HepG2 (cell line): ENCODE data around the gene RPL23. TPM values are rescaled to one million over a fixed set of nuclear protein-coding genes. Genes with fewer than 3 reads are reported as not detected.

Experiments
- ISL2 ChIP-seq: sonication (generic); formaldehyde crosslinking; IDR thresholded peaks from 2 replicates; pipeline ENCODE4 v1.5.0; 2020; ENCODE audit warnings: missing genetic modification reagents
- MTF1 ChIP-seq: sonication (generic); formaldehyde crosslinking; IDR thresholded peaks from 2 replicates; pipeline ENCODE4 v1.5.0; 2020; ENCODE audit warnings: missing genetic modification reagents
- MYNN ChIP-seq: sonication (generic); formaldehyde crosslinking; IDR thresholded peaks from 2 replicates; pipeline ENCODE4 v1.4.0; 2020; ENCODE audit warnings: mild to moderate bottlenecking, low read depth, missing genetic modification reagents
- RORA ChIP-seq: sonication (generic); formaldehyde crosslinking; IDR thresholded peaks from 2 replicates; pipeline ENCODE4 v1.5.0; 2020; ENCODE audit warnings: mild to moderate bottlenecking, missing genetic modification reagents, moderate library complexity
- SALL1 ChIP-seq: sonication (generic); formaldehyde crosslinking; IDR thresholded peaks from 2 replicates; pipeline ENCODE4 v1.8.0; 2022; ENCODE audit warnings: mild to moderate bottlenecking, missing genetic modification reagents
- ZNF331 ChIP-seq: sonication (generic); formaldehyde crosslinking; IDR thresholded peaks from 2 replicates; pipeline ENCODE4 v1.4.0; 2020; ENCODE audit warnings: missing genetic modification reagents
- ZNF350 ChIP-seq: sonication (generic); formaldehyde crosslinking; IDR thresholded peaks from 2 replicates; pipeline ENCODE4 v1.4.0; 2020; ENCODE audit warnings: mild to moderate bottlenecking, low read depth, missing genetic modification reagents, borderline replicate concordance
- ZNF569 ChIP-seq: sonication (generic); formaldehyde crosslinking; IDR thresholded peaks from 2 replicates; pipeline ENCODE4 v1.5.0; 2020; ENCODE audit warnings: mild to moderate bottlenecking, missing genetic modification reagents, moderate library complexity, borderline replicate concordance
- polyA plus RNA-seq, 8 experiments: library from polyadenylated mRNA; depleted of rRNA in 3 of 8; stranded (reverse) in 7 of 8; unstranded in 1 of 8; fragments of >200 nt; fragmentation: Illumina TruSeq in 4 of 8; extraction: Trizol in 4 of 8; gene quantifications; 2 replicates each; pipeline versions ENCODE4 v1.2.1 to v1.2.3, GENCODE V29; 2011 to 2016; ENCODE audit warnings: low read depth in 4 of 8, missing spikeins in 1 of 8, mixed read lengths in 1 of 8; ENCODE audit not compliant: insufficient read depth in 1 of 8
- total RNA-seq, 5 experiments: library from RNA; depleted of rRNA; stranded (reverse); fragments of >200 nt; fragmentation: Illumina TruSeq; extraction: Trizol; gene quantifications; 2 replicates each; pipeline ENCODE4 v1.2.3, GENCODE V29; 2016; ENCODE audit warnings: low read depth in 1 of 5
- TF ChIP-seq, protein P1 (sequence below): sonication (generic); formaldehyde crosslinking; IDR thresholded peaks from 2 replicates; pipeline ENCODE4 v1.4.0; 2020; ENCODE audit warnings: missing genetic modification reagents, borderline replicate concordance
- TF ChIP-seq, protein P2 (sequence below): sonication (generic); formaldehyde crosslinking; IDR thresholded peaks from 2 replicates; pipeline ENCODE4 v1.4.0; 2020; ENCODE audit warnings: missing genetic modification reagents
- TF ChIP-seq, protein P3 (sequence below): sonication (generic); formaldehyde crosslinking; IDR thresholded peaks from 2 replicates; pipeline ENCODE4 v1.4.0; 2020; ENCODE audit warnings: low read depth, mild to moderate bottlenecking, missing genetic modification reagents
- TF ChIP-seq, protein P4 (sequence below): sonication (generic); formaldehyde crosslinking; IDR thresholded peaks from 2 replicates; pipeline ENCODE4 v1.5.0; 2020; ENCODE audit warnings: missing genetic modification reagents, mild to moderate bottlenecking, borderline replicate concordance

The RPL23 gene
- total and polyA plus RNA-seq, 2 of the 13 experiments (the other 11 are each of a cell fraction or from before 2014, with no cell fraction given) = 2,790 to 4,860 TPM

DNA sequence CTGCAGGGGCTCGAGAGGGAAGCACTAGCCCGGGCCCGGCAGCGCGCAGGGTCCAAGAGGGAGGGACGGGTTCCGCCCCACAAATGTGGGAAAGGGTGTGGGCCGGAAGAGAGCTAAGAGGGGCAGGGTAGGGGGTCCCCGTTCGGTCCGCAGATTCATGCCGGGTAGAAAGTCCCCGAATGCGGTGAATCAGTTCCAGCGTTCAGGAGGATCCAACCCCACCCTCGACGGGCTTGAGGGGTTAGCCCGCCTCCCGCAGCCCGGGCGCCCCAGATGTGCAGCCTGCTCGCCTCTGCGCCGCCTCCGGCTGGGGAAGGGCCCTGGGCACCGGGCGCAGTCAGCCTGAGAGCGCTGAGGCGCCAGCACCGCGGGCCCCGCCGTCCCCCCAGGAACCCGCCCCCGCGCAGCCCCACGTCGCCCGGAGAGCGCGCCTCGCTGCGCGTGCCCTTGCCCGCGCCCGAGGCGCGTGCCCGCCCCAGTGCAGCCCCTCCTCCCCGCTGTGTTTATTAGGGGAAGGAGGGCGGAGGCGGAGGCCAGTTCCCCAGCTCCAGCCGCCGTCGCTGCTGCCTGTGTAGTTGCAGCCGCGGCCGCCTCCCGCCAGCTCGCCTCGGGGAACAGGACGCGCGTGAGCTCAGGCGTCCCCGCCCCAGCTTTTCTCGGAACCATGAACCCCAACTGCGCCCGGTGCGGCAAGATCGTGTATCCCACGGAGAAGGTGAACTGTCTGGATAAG, 16.2 kb upstream of the RPL23 start, which contains the start of gene LASP1 (continued):
- TF ChIP-seq, protein P1, sequence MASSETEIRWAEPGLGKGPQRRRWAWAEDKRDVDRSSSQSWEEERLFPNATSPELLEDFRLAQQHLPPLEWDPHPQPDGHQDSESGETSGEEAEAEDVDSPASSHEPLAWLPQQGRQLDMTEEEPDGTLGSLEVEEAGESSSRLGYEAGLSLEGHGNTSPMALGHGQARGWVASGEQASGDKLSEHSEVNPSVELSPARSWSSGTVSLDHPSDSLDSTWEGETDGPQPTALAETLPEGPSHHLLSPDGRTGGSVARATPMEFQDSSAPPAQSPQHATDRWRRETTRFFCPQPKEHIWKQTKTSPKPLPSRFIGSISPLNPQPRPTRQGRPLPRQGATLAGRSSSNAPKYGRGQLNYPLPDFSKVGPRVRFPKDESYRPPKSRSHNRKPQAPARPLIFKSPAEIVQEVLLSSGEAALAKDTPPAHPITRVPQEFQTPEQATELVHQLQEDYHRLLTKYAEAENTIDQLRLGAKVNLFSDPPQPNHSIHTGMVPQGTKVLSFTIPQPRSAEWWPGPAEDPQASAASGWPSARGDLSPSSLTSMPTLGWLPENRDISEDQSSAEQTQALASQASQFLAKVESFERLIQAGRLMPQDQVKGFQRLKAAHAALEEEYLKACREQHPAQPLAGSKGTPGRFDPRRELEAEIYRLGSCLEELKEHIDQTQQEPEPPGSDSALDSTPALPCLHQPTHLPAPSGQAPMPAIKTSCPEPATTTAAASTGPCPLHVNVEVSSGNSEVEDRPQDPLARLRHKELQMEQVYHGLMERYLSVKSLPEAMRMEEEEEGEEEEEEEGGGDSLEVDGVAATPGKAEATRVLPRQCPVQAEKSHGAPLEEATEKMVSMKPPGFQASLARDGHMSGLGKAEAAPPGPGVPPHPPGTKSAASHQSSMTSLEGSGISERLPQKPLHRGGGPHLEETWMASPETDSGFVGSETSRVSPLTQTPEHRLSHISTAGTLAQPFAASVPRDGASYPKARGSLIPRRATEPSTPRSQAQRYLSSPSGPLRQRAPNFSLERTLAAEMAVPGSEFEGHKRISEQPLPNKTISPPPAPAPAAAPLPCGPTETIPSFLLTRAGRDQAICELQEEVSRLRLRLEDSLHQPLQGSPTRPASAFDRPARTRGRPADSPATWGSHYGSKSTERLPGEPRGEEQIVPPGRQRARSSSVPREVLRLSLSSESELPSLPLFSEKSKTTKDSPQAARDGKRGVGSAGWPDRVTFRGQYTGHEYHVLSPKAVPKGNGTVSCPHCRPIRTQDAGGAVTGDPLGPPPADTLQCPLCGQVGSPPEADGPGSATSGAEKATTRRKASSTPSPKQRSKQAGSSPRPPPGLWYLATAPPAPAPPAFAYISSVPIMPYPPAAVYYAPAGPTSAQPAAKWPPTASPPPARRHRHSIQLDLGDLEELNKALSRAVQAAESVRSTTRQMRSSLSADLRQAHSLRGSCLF (CRISPR knock-in tag) = no peak
- TF ChIP-seq MYNN (CRISPR knock-in tag) (no peak), ZNF331 (CRISPR knock-in tag) (peak; percentile 1; the same call in 1 of the 2 replicates), RORA (CRISPR knock-in tag) (no peak), ZNF350 (peak; percentile 41), SALL1 (CRISPR knock-in tag) (peak; percentile 81), ZNF569 (no peak; the same call in 1 of the 2 replicates), MTF1 (CRISPR knock-in tag) (no peak), ISL2 (CRISPR knock-in tag) (peak; percentile 73)
- TF ChIP-seq, protein P2, sequence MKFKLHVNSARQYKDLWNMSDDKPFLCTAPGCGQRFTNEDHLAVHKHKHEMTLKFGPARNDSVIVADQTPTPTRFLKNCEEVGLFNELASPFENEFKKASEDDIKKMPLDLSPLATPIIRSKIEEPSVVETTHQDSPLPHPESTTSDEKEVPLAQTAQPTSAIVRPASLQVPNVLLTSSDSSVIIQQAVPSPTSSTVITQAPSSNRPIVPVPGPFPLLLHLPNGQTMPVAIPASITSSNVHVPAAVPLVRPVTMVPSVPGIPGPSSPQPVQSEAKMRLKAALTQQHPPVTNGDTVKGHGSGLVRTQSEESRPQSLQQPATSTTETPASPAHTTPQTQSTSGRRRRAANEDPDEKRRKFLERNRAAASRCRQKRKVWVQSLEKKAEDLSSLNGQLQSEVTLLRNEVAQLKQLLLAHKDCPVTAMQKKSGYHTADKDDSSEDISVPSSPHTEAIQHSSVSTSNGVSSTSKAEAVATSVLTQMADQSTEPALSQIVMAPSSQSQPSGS (CRISPR knock-in tag) = peak; percentile 76
- TF ChIP-seq, protein P3, sequence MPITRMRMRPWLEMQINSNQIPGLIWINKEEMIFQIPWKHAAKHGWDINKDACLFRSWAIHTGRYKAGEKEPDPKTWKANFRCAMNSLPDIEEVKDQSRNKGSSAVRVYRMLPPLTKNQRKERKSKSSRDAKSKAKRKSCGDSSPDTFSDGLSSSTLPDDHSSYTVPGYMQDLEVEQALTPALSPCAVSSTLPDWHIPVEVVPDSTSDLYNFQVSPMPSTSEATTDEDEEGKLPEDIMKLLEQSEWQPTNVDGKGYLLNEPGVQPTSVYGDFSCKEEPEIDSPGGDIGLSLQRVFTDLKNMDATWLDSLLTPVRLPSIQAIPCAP (CRISPR knock-in tag) = no peak
- TF ChIP-seq, protein P4, sequence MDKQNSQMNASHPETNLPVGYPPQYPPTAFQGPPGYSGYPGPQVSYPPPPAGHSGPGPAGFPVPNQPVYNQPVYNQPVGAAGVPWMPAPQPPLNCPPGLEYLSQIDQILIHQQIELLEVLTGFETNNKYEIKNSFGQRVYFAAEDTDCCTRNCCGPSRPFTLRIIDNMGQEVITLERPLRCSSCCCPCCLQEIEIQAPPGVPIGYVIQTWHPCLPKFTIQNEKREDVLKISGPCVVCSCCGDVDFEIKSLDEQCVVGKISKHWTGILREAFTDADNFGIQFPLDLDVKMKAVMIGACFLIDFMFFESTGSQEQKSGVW (CRISPR knock-in tag) = no peak
